T-helper 17 cell (primary cell): ENCODE results near the gene LMF2. TPM values are rescaled to one million over a fixed set of nuclear protein-coding genes. Genes with fewer than 3 reads are reported as not detected.

Experiments used
- ATAC-seq: fragments of 150-1000 bp; cut with Tn5 transposase; 2 replicates; pipeline ENCODE4 v1.10.0; 2021; ENCODE audit warnings: mild to moderate bottlenecking, moderate library complexity
- DNase-seq, 3 donors: peaks; one replicate each; pipeline versions ENCODE4 v3.0.0 to v3.0.0-alpha.2; 2020 to 2021
- H3K9me3 ChIP-seq: one replicate; pipeline ENCODE4 v1.7.0; 2013; ENCODE audit warnings: low read length, mild to moderate bottlenecking; ENCODE audit not compliant: control insufficient read depth, poor library complexity, severe bottlenecking
- H3K27ac Mint-ChIP-seq: one replicate; pipeline ENCODE4 v1.8.0; 2022; ENCODE audit warnings: mild to moderate bottlenecking, moderate library complexity, mixed read lengths
- H3K27me3 Mint-ChIP-seq: one replicate; pipeline ENCODE4 v1.8.0; 2022; ENCODE audit warnings: mixed read lengths
- H3K36me3 Mint-ChIP-seq: one replicate; pipeline ENCODE4 v1.8.0; 2022; ENCODE audit warnings: low read depth, mixed read lengths
- H3K4me1 Mint-ChIP-seq: one replicate; pipeline ENCODE4 v1.8.0; 2022; ENCODE audit warnings: mild to moderate bottlenecking, mixed read lengths
- H3K4me3 Mint-ChIP-seq: one replicate; pipeline ENCODE4 v1.8.0; 2022; ENCODE audit warnings: mild to moderate bottlenecking, moderate library complexity, mixed read lengths
- total RNA-seq, 4 donors: library from RNA in 2 of 4; stranded (reverse) in 2 of 4; gene quantifications; one replicate each; pipeline ENCODE4 v1.2.3 and lab custom pipeline; 2022 to 2026

Gene LMF2
- total RNA-seq, 2 donors from 2014 or later = 110 to 130 TPM

DNA sequence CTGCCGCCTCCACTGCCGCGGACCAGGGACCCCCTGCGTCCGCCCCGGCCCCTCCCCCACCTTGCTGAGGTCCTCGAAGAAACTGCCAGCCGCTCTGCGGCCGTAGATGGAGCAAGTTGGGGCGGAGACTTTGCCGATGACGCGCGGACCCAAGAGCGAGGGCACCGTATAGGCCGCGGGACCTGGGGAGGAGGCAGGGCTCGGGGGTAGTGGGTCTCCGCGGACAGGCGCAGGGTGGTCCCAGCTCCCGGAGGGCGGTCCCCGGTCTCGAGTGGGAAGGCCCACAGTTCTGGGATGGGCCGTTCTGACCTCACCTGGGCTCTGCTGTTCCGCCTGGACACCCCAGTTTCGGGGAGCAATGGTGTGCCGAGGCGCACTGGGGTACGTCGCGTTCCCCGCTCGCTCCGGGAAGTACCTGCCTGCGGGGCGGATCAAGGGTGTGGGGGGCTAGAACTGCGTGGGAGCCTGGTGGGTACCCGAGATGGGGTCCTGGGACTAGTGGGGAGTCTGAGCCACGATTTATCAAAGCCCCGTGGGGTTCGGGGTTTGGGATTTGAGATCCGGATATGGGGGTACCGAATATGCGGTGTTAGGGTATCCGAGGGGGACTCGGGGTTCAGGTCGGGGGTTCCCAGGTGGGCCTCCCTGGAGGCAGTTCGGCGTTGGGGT is 23.5 kb upstream of the LMF2 start:
- ATAC-seq (peak; percentile 60), DNase-seq (peak; percentile 60 to 62 (median 61))
- Mint-ChIP-seq H3K27me3 (no peaks in the 10 kb centered on the region), H3K27ac (peak overlapping the region; percentile 96), H3K36me3 (peaks cover 2% of the 10 kb centered on the region), H3K4me3 (peak overlapping the region; percentile 95), H3K4me1 (peaks cover 30% of the 10 kb centered on the region)
- no peaks in the 10 kb centered on the region for H3K9me3 ChIP-seq

GRCh38 chr22:50530580-50530876 is 23.0 kb upstream of the LMF2 start:
- peaks cover 30% of the 10 kb centered on the region for H3K4me1 Mint-ChIP-seq
- no peak for DNase-seq

GRCh38 chr22:50529897-50530579 is 22.5 kb upstream of the LMF2 start, which contains the start of gene TYMP:
TSS of gene TYMP (minus strand) at chr22:50530012. CDS start at chr22:50529709, 303 bp downstream.
- H3K36me3 Mint-ChIP-seq = peaks cover 2% of the 10 kb centered on the region

More at GRCh38 chr22:50530580-50530876, 23.0 kb upstream of the LMF2 start:
- H3K9me3 ChIP-seq = no peaks in the 10 kb centered on the region
- H3K27ac Mint-ChIP-seq = peak overlapping the region; percentile 96
- peaks cover 2% of the 10 kb centered on the region for H3K36me3 Mint-ChIP-seq
- no peak for ATAC-seq
- H3K4me3 Mint-ChIP-seq = peak overlapping the region; percentile 95
- H3K27me3 Mint-ChIP-seq = no peaks in the 10 kb centered on the region

DNA sequence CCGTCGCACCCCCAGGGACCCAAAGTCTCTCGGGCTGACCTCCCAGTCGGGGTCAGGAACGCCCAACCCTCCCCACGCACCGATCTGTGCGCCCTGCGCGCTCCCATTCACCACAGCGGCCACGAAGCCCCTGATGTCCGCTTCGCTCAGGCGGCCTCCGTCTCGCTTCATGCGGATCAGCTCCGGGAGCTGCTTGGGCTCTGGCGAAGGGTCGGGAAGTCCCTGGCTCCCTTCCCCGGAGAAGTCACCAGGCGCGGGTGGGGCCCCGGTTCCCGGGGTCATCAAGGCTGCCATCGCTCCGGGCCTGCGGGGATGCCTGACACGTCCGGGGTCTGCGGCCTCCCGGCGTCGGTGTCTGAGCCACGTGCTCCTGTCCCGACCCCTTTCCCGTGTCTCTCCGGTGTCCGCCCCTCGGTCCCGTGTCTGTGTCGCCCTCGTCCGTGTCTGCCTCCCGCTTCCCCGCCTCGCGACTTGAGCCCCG is 22.0 kb upstream of the LMF2 start:
- Mint-ChIP-seq H3K27me3 (no peaks in the 10 kb centered on the region), H3K4me1 (peaks cover 35% of the 10 kb centered on the region), H3K27ac (no peak overlapping the region), H3K4me3 (peak overlapping the region; percentile 82), H3K36me3 (peaks cover 2% of the 10 kb centered on the region)
- ATAC-seq (no peak), DNase-seq (no peak)
- H3K9me3 ChIP-seq = no peaks in the 10 kb centered on the region

More at GRCh38 chr22:50529897-50530579, 22.5 kb upstream of the LMF2 start, which contains the start of gene TYMP:
- H3K4me3 Mint-ChIP-seq = peak within 1 kb of the TSS; percentile 95
- peak; percentile 44 to 71 (median 60) for DNase-seq
- H3K9me3 ChIP-seq = no peaks in the 10 kb centered on the region
- ATAC-seq = peak; percentile 4
- H3K4me1 Mint-ChIP-seq = peaks cover 32% of the 10 kb centered on the region
- peak within 1 kb of the TSS; percentile 96 for H3K27ac Mint-ChIP-seq
- no peaks in the 10 kb centered on the region for H3K27me3 Mint-ChIP-seq

GRCh38 chr22:50528682-50529415 is 21.3 kb upstream of the LMF2 start:
- Mint-ChIP-seq H3K4me1 (peaks cover 32% of the 10 kb centered on the region), H3K27ac (peak overlapping the region; percentile 83), H3K4me3 (peak overlapping the region; percentile 82), H3K36me3 (peaks cover 2% of the 10 kb centered on the region), H3K27me3 (no peaks in the 10 kb centered on the region)
- H3K9me3 ChIP-seq = no peaks in the 10 kb centered on the region
- no peak for ATAC-seq
- no peak for DNase-seq

- H3K27me3 Mint-ChIP-seq = no peaks in the 10 kb centered on the region
- no peaks in the 10 kb centered on the region for H3K9me3 ChIP-seq
- peaks cover 30% of the 10 kb centered on the region for H3K4me1 Mint-ChIP-seq
- peaks cover 2% of the 10 kb centered on the region for H3K36me3 Mint-ChIP-seq
- H3K27ac Mint-ChIP-seq = peak overlapping the region; percentile 83
- no peak for ATAC-seq
- DNase-seq = no peak
- H3K4me3 Mint-ChIP-seq = peak overlapping the region; percentile 92
Measured at GRCh38 chr22:50527921-50528681, 20.6 kb upstream of the LMF2 start.

DNA sequence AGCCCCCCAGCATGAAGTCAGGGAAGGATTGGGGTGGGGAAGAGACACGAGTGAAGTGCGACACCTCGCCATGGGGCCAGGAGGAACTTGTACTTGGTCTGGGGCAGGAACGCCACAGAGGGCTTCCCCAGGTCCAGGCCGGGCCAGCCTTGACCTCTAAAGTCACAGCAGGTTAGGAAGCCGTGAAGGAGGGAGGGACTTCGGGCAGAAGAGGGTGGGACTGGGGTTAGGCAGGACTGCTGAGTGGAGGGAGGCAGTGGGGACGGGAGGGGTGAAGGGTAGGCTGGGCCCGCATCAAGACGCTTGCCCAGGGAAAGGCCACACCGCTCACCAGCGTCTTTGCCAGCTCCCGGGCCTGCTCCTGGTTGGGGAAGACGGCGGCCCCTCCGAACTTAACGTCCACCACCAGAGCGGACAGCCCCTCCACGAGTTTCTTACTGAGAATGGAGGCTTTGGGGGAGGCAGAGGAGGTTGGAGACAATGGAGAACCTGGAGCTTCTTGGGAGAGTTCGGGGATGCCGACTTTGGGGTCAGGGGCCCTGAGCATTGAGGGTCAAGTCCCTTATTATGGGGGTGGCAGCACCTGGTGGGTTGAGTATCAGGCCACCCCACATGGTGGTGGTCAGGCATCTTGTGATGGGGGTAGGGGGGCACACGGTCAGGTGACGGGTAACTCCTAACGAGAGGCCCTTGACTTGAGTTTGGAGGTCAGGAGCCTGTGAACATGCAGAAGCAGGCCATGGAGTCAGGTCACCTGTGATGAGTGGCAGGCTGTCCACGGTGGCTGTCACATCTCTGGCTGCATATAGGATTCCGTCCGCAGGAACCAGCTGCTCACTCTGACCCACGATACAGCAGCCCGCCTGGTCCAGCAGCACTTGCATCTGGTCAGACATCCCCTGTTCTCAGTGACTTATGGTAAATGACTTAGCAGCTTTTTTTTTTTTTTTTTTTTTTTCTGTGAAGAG is 19.6 kb upstream of the LMF2 start:
- H3K36me3 Mint-ChIP-seq = peaks cover 2% of the 10 kb centered on the region
- H3K27ac Mint-ChIP-seq = peak overlapping the region; percentile 83
- H3K9me3 ChIP-seq = no peaks in the 10 kb centered on the region
- no peaks in the 10 kb centered on the region for H3K27me3 Mint-ChIP-seq
- H3K4me1 Mint-ChIP-seq = peaks cover 26% of the 10 kb centered on the region
- peak overlapping the region; percentile 92 for H3K4me3 Mint-ChIP-seq
- DNase-seq (no peak), ATAC-seq (no peak)

GRCh38 chr22:50526108-50526833 is 18.8 kb upstream of the LMF2 start:
- peak; percentile 74 to 85 (median 83) for DNase-seq
- Mint-ChIP-seq H3K36me3 (peaks cover 2% of the 10 kb centered on the region), H3K4me1 (peaks cover 26% of the 10 kb centered on the region), H3K4me3 (peak overlapping the region; percentile 92), H3K27ac (peak overlapping the region; percentile 83), H3K27me3 (no peaks in the 10 kb centered on the region)
- no peaks in the 10 kb centered on the region for H3K9me3 ChIP-seq
- ATAC-seq = peak; percentile 59

DNA sequence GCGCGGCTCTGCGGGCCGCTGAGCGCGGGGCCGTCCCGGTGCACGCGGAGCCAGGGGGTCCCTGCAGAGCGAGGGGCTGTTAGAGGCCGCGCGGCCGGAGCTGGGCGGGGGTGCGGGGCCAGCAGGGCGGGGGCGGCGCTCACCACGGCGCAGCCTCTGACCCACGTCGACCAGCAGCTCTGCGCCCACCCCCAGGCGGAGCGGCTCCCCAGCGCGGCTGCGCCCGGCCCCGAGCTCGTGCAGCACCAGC is 18.3 kb upstream of the LMF2 start:
- Mint-ChIP-seq H3K4me3 (peak overlapping the region; percentile 92), H3K36me3 (no peaks in the 10 kb centered on the region), H3K4me1 (peaks cover 26% of the 10 kb centered on the region), H3K27ac (peak overlapping the region; percentile 93), H3K27me3 (no peaks in the 10 kb centered on the region)
- ATAC-seq (no peak), DNase-seq (no peak)
- H3K9me3 ChIP-seq = no peaks in the 10 kb centered on the region

DNA sequence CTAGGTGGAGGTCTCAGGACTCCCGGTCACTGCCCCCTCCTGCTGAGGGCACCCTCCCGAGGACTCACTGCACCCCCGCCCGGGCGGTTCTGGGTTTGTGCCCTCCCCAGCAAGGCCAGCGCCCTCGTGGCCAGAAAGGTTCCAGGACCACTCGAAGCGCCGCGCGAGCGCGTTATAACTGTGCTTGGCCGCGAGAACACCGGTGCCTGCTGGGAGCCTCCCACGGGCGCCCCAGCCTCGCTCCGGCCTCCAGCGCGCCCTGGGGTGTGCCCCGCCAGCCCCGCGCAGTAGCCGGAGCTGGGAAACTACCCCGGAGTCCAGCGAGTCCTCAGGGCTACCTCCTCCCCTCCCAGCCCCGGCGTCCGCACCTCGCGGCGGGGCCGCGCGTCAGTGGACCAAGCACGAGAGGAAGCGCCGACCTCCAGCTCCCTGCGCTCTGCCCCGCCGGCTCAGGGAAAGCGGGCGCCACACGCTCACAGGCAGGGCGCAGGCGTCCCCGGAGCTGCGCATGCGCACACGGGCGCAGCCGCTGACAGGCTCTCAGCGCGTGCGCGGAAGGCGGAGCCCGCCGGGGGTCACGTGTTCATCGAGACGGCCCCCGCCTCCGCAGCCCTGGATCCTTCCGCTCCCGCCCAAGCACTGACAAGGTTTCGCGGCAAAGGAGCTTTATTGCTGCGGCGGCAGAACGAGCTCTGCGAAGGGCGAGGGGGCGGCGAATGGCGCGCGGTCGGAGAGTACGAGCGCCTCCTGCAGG is 17.8 kb upstream of the LMF2 start, which contains the start of gene SCO2:
Gene SCO2, minus strand, starts transcription at position 495 of the 754 bp plus-strand sequence. CDS start 1,187 bp downstream, outside the sequence.
- DNase-seq (peak; percentile 95 to 98 (median 97)), ATAC-seq (peak; percentile 72)
- peak within 1 kb of the TSS; percentile 92 for H3K4me3 Mint-ChIP-seq
- no peaks in the 10 kb centered on the region for H3K36me3 Mint-ChIP-seq
- no peaks in the 10 kb centered on the region for H3K27me3 Mint-ChIP-seq
- peaks cover 26% of the 10 kb centered on the region for H3K4me1 Mint-ChIP-seq
- H3K27ac Mint-ChIP-seq = peak within 1 kb of the TSS; percentile 93
- H3K9me3 ChIP-seq = no peaks in the 10 kb centered on the region

- no peak for DNase-seq
- Mint-ChIP-seq H3K27me3 (no peaks in the 10 kb centered on the region), H3K4me1 (peaks cover 26% of the 10 kb centered on the region), H3K4me3 (peak overlapping the region; percentile 92), H3K27ac (peak overlapping the region; percentile 93), H3K36me3 (no peaks in the 10 kb centered on the region)
- no peak for ATAC-seq
- no peaks in the 10 kb centered on the region for H3K9me3 ChIP-seq
Measured at GRCh38 chr22:50524676-50525103, 17.2 kb upstream of the LMF2 start.
